Measurements from ENCODE around the gene MELK.

Gene MELK

GRCh38 chr9:36676091-36676490 lies 103.4 kb downstream of the MELK start:
- no peak overlapping the region for H2AFZ ChIP-seq (ENCODE audit: low read length)
- H3K9me3 ChIP-seq (ENCODE audit: low read length) = no peaks in the 10 kb centered on the region
- no peak overlapping the region for H3K9ac ChIP-seq (ENCODE audit: low read length)
- no peaks in the 10 kb centered on the region for H3F3A ChIP-seq (ENCODE audit: insufficient read depth, low read length)
- no peaks in the 10 kb centered on the region for H3K27me3 ChIP-seq (ENCODE audit: insufficient read depth, low read length)
- peaks cover 76% of the 10 kb centered on the region for H3K36me3 ChIP-seq (ENCODE audit: insufficient read depth, low read length)
- no peak overlapping the region for H3K4me2 ChIP-seq (ENCODE audit: low read length)
- no peaks in the 10 kb centered on the region for H3K79me2 ChIP-seq (ENCODE audit: insufficient read depth, low read length)
- no peaks in the 10 kb centered on the region for H3K4me1 ChIP-seq (ENCODE audit: insufficient read depth, low read length, severe bottlenecking)
- no peaks in the 10 kb centered on the region for H4K20me1 ChIP-seq (ENCODE audit: insufficient read depth, low read length)
- H3K4me3 ChIP-seq (ENCODE audit: low read depth, low read length, poor library complexity, severe bottlenecking) = no peak overlapping the region
- TF ChIP-seq CTCF (IDR thresholded peaks at IDR 0.05; ENCODE audit: low read length) (no peak), EZH2 (IDR thresholded peaks at IDR 0.05; ENCODE audit: borderline replicate concordance, low read length) (no peak)
- H3K9me2 ChIP-seq (ENCODE audit: low read depth, low read length) = no peaks in the 10 kb centered on the region
- H3K27ac ChIP-seq (ENCODE audit: low read depth, low read length, poor library complexity, severe bottlenecking) = no peak overlapping the region

DNA sequence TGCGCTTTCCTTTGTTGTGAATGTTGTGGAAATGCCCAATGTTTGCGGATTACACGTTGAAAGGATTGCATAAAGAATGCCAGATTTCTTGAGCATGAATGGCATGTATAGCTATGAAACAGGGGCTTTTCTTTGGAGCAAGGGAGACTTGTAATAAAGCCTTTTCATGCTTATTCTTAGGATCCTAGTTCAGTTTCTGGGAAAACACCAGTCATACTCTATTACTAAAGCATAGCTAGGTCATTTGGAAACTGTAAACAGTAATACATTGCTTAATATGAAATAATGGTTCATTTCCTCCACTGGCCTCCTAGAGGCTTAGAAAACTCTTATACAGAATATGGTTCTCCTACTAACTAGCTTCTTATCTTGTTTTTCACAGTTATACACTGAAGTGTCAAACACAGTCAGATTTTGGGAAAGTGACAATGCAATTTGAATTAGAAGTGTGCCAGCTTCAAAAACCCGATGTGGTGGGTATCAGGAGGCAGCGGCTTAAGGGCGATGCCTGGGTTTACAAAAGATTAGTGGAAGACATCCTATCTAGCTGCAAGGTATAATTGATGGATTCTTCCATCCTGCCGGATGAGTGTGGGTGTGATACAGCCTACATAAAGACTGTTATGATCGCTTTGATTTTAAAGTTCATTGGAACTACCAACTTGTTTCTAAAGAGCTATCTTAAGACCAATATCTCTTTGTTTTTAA lies 104.2 kb downstream of the MELK start:
- H3K79me2 ChIP-seq (ENCODE audit: insufficient read depth, low read length) = no peaks in the 10 kb centered on the region
- H3K36me3 ChIP-seq (ENCODE audit: insufficient read depth, low read length) = peaks cover 68% of the 10 kb centered on the region
- no peaks in the 10 kb centered on the region for H3K9me3 ChIP-seq (ENCODE audit: low read length)
- no peaks in the 10 kb centered on the region for H3K9me2 ChIP-seq (ENCODE audit: low read depth, low read length)
- no peak overlapping the region for H3K4me3 ChIP-seq (ENCODE audit: low read depth, low read length, poor library complexity, severe bottlenecking)
- no peak overlapping the region for H3K4me2 ChIP-seq (ENCODE audit: low read length)
- H2AFZ ChIP-seq (ENCODE audit: low read length) = no peak overlapping the region
- TF ChIP-seq EZH2 (IDR thresholded peaks at IDR 0.05; ENCODE audit: borderline replicate concordance, low read length) = no peak
- no peak for TF ChIP-seq CTCF (IDR thresholded peaks at IDR 0.05; ENCODE audit: low read length)
- no peaks in the 10 kb centered on the region for H3F3A ChIP-seq (ENCODE audit: insufficient read depth, low read length)
- H4K20me1 ChIP-seq (ENCODE audit: insufficient read depth, low read length) = no peaks in the 10 kb centered on the region
- H3K27me3 ChIP-seq (ENCODE audit: insufficient read depth, low read length) = no peaks in the 10 kb centered on the region
- H3K9ac ChIP-seq (ENCODE audit: low read length) = no peak overlapping the region
- no peak overlapping the region for H3K27ac ChIP-seq (ENCODE audit: low read depth, low read length, poor library complexity, severe bottlenecking)
- no peaks in the 10 kb centered on the region for H3K4me1 ChIP-seq (ENCODE audit: insufficient read depth, low read length, severe bottlenecking)

GRCh38 chr9:36677611-36678010 lies 104.9 kb downstream of the MELK start:
- Histone ChIP-seq H3K4me3 (ENCODE audit: low read depth, low read length, poor library complexity, severe bottlenecking) (no peak overlapping the region), H3K4me1 (ENCODE audit: insufficient read depth, low read length, severe bottlenecking) (no peaks in the 10 kb centered on the region), H3K36me3 (ENCODE audit: insufficient read depth, low read length) (peaks cover 61% of the 10 kb centered on the region), H3K9me3 (ENCODE audit: low read length) (no peaks in the 10 kb centered on the region), H3K79me2 (ENCODE audit: insufficient read depth, low read length) (no peaks in the 10 kb centered on the region), H3K27ac (ENCODE audit: low read depth, low read length, poor library complexity, severe bottlenecking) (no peak overlapping the region), H3F3A (ENCODE audit: insufficient read depth, low read length) (no peaks in the 10 kb centered on the region), H3K9me2 (ENCODE audit: low read depth, low read length) (no peaks in the 10 kb centered on the region), H4K20me1 (ENCODE audit: insufficient read depth, low read length) (no peaks in the 10 kb centered on the region), H3K9ac (ENCODE audit: low read length) (no peak overlapping the region), H3K27me3 (ENCODE audit: insufficient read depth, low read length) (no peaks in the 10 kb centered on the region), H2AFZ (ENCODE audit: low read length) (no peak overlapping the region), H3K4me2 (ENCODE audit: low read length) (no peak overlapping the region)
- TF ChIP-seq EZH2 (IDR thresholded peaks at IDR 0.05; ENCODE audit: borderline replicate concordance, low read length) = no peak

- Histone ChIP-seq H3K4me3 (ENCODE audit: low read depth, low read length, poor library complexity, severe bottlenecking) (no peak overlapping the region), H3K27ac (ENCODE audit: low read depth, low read length, poor library complexity, severe bottlenecking) (no peak overlapping the region), H3F3A (ENCODE audit: insufficient read depth, low read length) (no peaks in the 10 kb centered on the region), H3K9me2 (ENCODE audit: low read depth, low read length) (no peaks in the 10 kb centered on the region), H3K4me2 (ENCODE audit: low read length) (no peak overlapping the region), H3K79me2 (ENCODE audit: insufficient read depth, low read length) (no peaks in the 10 kb centered on the region), H3K9me3 (ENCODE audit: low read length) (no peaks in the 10 kb centered on the region), H2AFZ (ENCODE audit: low read length) (no peak overlapping the region), H3K9ac (ENCODE audit: low read length) (no peak overlapping the region), H4K20me1 (ENCODE audit: insufficient read depth, low read length) (no peaks in the 10 kb centered on the region), H3K27me3 (ENCODE audit: insufficient read depth, low read length) (no peaks in the 10 kb centered on the region), H3K4me1 (ENCODE audit: insufficient read depth, low read length, severe bottlenecking) (no peaks in the 10 kb centered on the region), H3K36me3 (ENCODE audit: insufficient read depth, low read length) (peaks cover 40% of the 10 kb centered on the region)
- no peak for TF ChIP-seq EZH2 (IDR thresholded peaks at IDR 0.05; ENCODE audit: borderline replicate concordance, low read length)
- TF ChIP-seq CTCF (IDR thresholded peaks at IDR 0.05; ENCODE audit: low read length) = no peak
Observed at GRCh38 chr9:36679710-36680109, 107.0 kb downstream of the MELK start.

Data from OCI-LY1 (cell line).